HepG2 (cell line): ENCODE results near the gene HPCAL4. TPM values are rescaled to one million over a fixed set of nuclear protein-coding genes. Genes with fewer than 3 reads are reported as not detected.

ENCODE experiments used
- ATAC-seq: fragments of 200-7000 bp; cut with Tn5 transposase; 3 replicates; pipeline ENCODE4 v1.9.1; 2020; ENCODE audit warnings: mild to moderate bottlenecking, moderate library complexity
- BruUV-seq: library from RNA; stranded (reverse); fragments of 400-500 nt; replicated peaks from 2 replicates; lab custom pipeline; 2021; lab: Mats Ljungman, UMichigan
- CTCF ChIA-PET: fragments of 300-600 bp; formaldehyde crosslinking; extraction: SDS; loops from one replicate; lab custom pipeline; 2021; ENCODE audit warnings: low total read pairs, inconsistent platforms, low intra/inter-chr PET ratio; lab: Yijun Ruan, JAX
- POLR2A ChIA-PET: fragments of 350-600 bp; sonication (Branson Sonifier 250); formaldehyde crosslinking; loops from one replicate; lab custom pipeline; 2020; ENCODE audit warnings: antibody characterized with exemption, inconsistent platforms; lab: Yijun Ruan, JAX
- DNase-seq: peaks from one replicate; pipeline ENCODE4 v3.0.0-alpha.2; 2015; ENCODE audit warnings: low spot score
- FAIRE-seq: peaks from 3 replicates; lab custom pipeline; 2011; peaks lifted over from hg19 to GRCh38; lab: Jason Lieb, UNC
- H2AFZ ChIP-seq: one replicate; pipeline ENCODE4 v1.6.1; 2011; ENCODE audit warnings: low read length, inconsistent platforms
- H3K27ac ChIP-seq: fragments of 300-600 bp; 3 replicates; pipeline ENCODE4 v1.8.0; 2011; ENCODE audit warnings: mixed run types, mild to moderate bottlenecking, mixed read lengths, low read length, inconsistent platforms; ENCODE audit not compliant: insufficient read depth; ENCODE audit errors: extremely low read length
- H3K27me3 ChIP-seq, 2 experiments: fragments of 200-600 bp in 1 of 2; 2 replicates in 1 of 2; 3 replicates in 1 of 2; pipeline versions ENCODE4 v1.6.0 to v1.8.0; 2011; ENCODE audit warnings: low read length in 2 of 2, mild to moderate bottlenecking in 2 of 2, moderate library complexity in 2 of 2, inconsistent platforms in 1 of 2; ENCODE audit not compliant: insufficient read depth in 2 of 2, control insufficient read depth in 1 of 2
- H3K36me3 ChIP-seq, 2 experiments: fragments of 200-600 bp in 1 of 2; replicated peaks in 1 of 2; 2 replicates in 1 of 2; 3 replicates in 1 of 2; pipeline versions ENCODE4 v1.5.1 to v1.8.0; 2011; ENCODE audit warnings: low read length in 2 of 2, inconsistent platforms in 1 of 2; ENCODE audit not compliant: insufficient read depth in 2 of 2, control insufficient read depth in 1 of 2
- H3K4me1 ChIP-seq: 2 replicates; pipeline ENCODE4 v1.5.1; 2012; ENCODE audit warnings: low read length, inconsistent platforms; ENCODE audit not compliant: insufficient read depth
- H3K4me2 ChIP-seq: 2 replicates; pipeline ENCODE4 v1.6.0; 2011; ENCODE audit warnings: low read depth, low read length, inconsistent platforms
- H3K4me3 ChIP-seq, 3 experiments: fragments of 200-600 bp in 1 of 3; sonication (generic), shearing (Covaris generic) in 1 of 3; replicated peaks in 1 of 3; 2 replicates each; pipeline ENCODE4 v1.5.1; 2011 to 2016; ENCODE audit warnings: low read length in 3 of 3, inconsistent platforms in 2 of 3, low read depth in 2 of 3, mild to moderate bottlenecking in 2 of 3, control low read depth in 1 of 3, mixed read lengths in 1 of 3; ENCODE audit not compliant: insufficient read depth in 1 of 3
- H3K79me2 ChIP-seq: one replicate; pipeline ENCODE4 v1.6.1; 2011; ENCODE audit warnings: low read length, inconsistent platforms; ENCODE audit not compliant: insufficient read depth
- H3K9ac ChIP-seq: 2 replicates; pipeline ENCODE4 v1.6.0; 2011; ENCODE audit warnings: mild to moderate bottlenecking, low read depth, low read length, inconsistent platforms; ENCODE audit not compliant: insufficient read depth
- H3K9me3 ChIP-seq: 2 replicates; pipeline ENCODE4 v1.5.1; 2012; ENCODE audit warnings: mild to moderate bottlenecking, low read length
- H4K20me1 ChIP-seq: 2 replicates; pipeline ENCODE4 v1.6.0; 2011; ENCODE audit warnings: inconsistent platforms, mild to moderate bottlenecking, low read length, moderate library complexity; ENCODE audit not compliant: insufficient read depth
- ADNP ChIP-seq: sonication (generic); formaldehyde crosslinking; IDR thresholded peaks from 2 replicates; pipeline ENCODE4 v1.4.0; 2020; ENCODE audit warnings: missing genetic modification reagents
- BORCS8-MEF2B ChIP-seq: sonication (generic); formaldehyde crosslinking; IDR thresholded peaks from 2 replicates; pipeline ENCODE4 v1.8.0; 2022; ENCODE audit warnings: mild to moderate bottlenecking, missing genetic modification reagents
- HOXA3 ChIP-seq: sonication (generic); formaldehyde crosslinking; IDR thresholded peaks from 2 replicates; pipeline ENCODE4 v1.5.0; 2020; ENCODE audit warnings: missing genetic modification reagents
- PITX1 ChIP-seq: sonication (generic); formaldehyde crosslinking; IDR thresholded peaks from 2 replicates; pipeline ENCODE4 v1.5.1; 2020; ENCODE audit warnings: mild to moderate bottlenecking, missing genetic modification reagents
- RNF2 ChIP-seq: fragments of 450-650 bp; conservative IDR thresholded peaks from 2 replicates; pipeline ENCODE4 v1.6.1; 2016; ENCODE audit warnings: low read depth
- ZNF24 ChIP-seq: fragments of 450-650 bp; IDR thresholded peaks from 2 replicates; pipeline ENCODE4 v1.6.1; 2017; ENCODE audit warnings: antibody characterized with exemption, mild to moderate bottlenecking
- ZNF430 ChIP-seq: sonication (generic); formaldehyde crosslinking; IDR thresholded peaks from 2 replicates; pipeline ENCODE4 v1.9.0; 2021; ENCODE audit warnings: mild to moderate bottlenecking, missing genetic modification reagents
- ZNF724P ChIP-seq: sonication (generic); formaldehyde crosslinking; IDR thresholded peaks from 2 replicates; pipeline ENCODE4 v1.8.0; 2022; ENCODE audit warnings: missing genetic modification reagents, borderline replicate concordance
- ZNF792 ChIP-seq: IDR thresholded peaks from 2 replicates; pipeline ENCODE4 v1.6.1; 2016
- WGBS: methylation state at CpG from one replicate; pipeline ENCODE4 v1.1.6; 2017; ENCODE audit warnings: low lambda C conversion rate; 5-methylcytosine and 5-hydroxymethylcytosine counted together
- in situ Hi-C: cut with HindIII; loops from 2 replicates; pipeline ENCODE4 v1.10.0; 2017; ENCODE audit warnings: low pct_unique_long_range_greater_than_20kb; ENCODE audit not compliant: extremely low pct_ligation_motif_present
- intact Hi-C: fragments of 100-400 bp; cut with micrococcal nuclease; formaldehyde crosslinking; loops from one replicate; pipeline ENCODE4 v1.10.0; 2022; ENCODE audit not compliant: unreplicated experiment
- polyA plus RNA-seq, 8 experiments: library from polyadenylated mRNA; depleted of rRNA in 3 of 8; stranded (reverse) in 7 of 8; unstranded in 1 of 8; fragments of >200 nt; fragmentation: Illumina TruSeq in 4 of 8; extraction: Trizol in 4 of 8; gene quantifications; 2 replicates each; pipeline versions ENCODE4 v1.2.1 to v1.2.3, GENCODE V29; 2011 to 2016; ENCODE audit warnings: low read depth in 4 of 8, missing spikeins in 1 of 8, mixed read lengths in 1 of 8; ENCODE audit not compliant: insufficient read depth in 1 of 8
- total RNA-seq, 5 experiments: library from RNA; depleted of rRNA; stranded (reverse); fragments of >200 nt; fragmentation: Illumina TruSeq; extraction: Trizol; gene quantifications; 2 replicates each; pipeline ENCODE4 v1.2.3, GENCODE V29; 2016; ENCODE audit warnings: low read depth in 1 of 5
- TF ChIP-seq, protein P1 (sequence below): sonication (generic); formaldehyde crosslinking; IDR thresholded peaks from 2 replicates; pipeline ENCODE4 v1.5.1; 2020; ENCODE audit warnings: mild to moderate bottlenecking, moderate library complexity, missing genetic modification reagents

HPCAL4 gene
- total and polyA plus RNA-seq, 2 of the 13 experiments (the other 11 are each of a cell fraction or from before 2014, with no cell fraction given), result not detected

GRCh38 chr1:39722495-39722894, 31.3 kb upstream of the HPCAL4 start:
- 0% methylated on average over 2 of the region's 2 CpGs for WGBS
- BruUV-seq, result no TSS peak

DNA sequence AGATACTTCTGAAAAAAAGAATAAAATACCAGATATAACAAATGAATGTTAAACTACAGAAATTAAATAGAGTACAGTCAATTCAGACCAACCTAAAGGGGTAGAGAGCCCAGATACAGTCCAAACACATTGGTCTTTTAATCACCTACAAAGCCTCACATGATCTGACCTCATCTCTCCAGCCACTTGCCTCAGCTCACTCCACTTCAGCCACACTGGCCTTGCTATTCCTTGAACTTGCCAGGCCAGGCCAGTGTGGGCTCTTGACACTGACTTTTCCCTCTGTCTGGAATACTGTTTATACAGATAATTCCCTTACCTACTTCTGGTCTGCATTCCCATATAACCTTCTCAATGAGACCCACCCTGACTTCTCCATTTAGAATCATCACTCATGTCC, 30.4 kb upstream of the HPCAL4 start:
- intact Hi-C loops, result loop anchor here (5.0 kb wide), 1 partner anchor 49 kb away; the partner anchor contains the start of gene NT5C1A
- DNase-seq (no peak), ATAC-seq (no peak), FAIRE-seq (no peak)
- in situ Hi-C loops, result loop anchor here (10.0 kb wide), 1 partner anchor 117 kb away; no protein-coding TSS in a partner anchor
- Histone ChIP-seq H3K4me3 (no peak overlapping the region), H3K27me3 (peaks cover 0 to 7% of the 10 kb centered on the region in 2 experiments; a peak in 1 of 5 replicates), H3K9me3 (no peaks in the 10 kb centered on the region), H3K79me2 (no peaks in the 10 kb centered on the region), H3K9ac (no peak overlapping the region), H2AFZ (no peak overlapping the region), H3K4me2 (no peak overlapping the region), H4K20me1 (no peaks in the 10 kb centered on the region), H3K4me1 (no peaks in the 10 kb centered on the region)
- ChIA-PET POLR2A (no interaction called here), CTCF (no interaction called here)
- BruUV-seq, result no TSS peak
- TF ChIP-seq BORCS8-MEF2B, result no peak
- TF ChIP-seq, protein P1, sequence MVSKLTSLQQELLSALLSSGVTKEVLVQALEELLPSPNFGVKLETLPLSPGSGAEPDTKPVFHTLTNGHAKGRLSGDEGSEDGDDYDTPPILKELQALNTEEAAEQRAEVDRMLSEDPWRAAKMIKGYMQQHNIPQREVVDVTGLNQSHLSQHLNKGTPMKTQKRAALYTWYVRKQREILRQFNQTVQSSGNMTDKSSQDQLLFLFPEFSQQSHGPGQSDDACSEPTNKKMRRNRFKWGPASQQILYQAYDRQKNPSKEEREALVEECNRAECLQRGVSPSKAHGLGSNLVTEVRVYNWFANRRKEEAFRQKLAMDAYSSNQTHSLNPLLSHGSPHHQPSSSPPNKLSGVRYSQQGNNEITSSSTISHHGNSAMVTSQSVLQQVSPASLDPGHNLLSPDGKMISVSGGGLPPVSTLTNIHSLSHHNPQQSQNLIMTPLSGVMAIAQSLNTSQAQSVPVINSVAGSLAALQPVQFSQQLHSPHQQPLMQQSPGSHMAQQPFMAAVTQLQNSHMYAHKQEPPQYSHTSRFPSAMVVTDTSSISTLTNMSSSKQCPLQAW (CRISPR knock-in tag), result no peak
- TF ChIP-seq HOXA3 (CRISPR knock-in tag), result no peak
- TF ChIP-seq RNF2, result no peak
- TF ChIP-seq PITX1 (CRISPR knock-in tag), result no peak
- no peak for TF ChIP-seq ZNF724P (CRISPR knock-in tag)
- TF ChIP-seq, all 625 proteins: peak for 0
- H3K36me3 ChIP-seq, result no peaks in the 10 kb centered on the region
- no peak overlapping the region for H3K27ac ChIP-seq

More at GRCh38 chr1:39722495-39722894, 31.3 kb upstream of the HPCAL4 start:
- no peaks in the 10 kb centered on the region for H4K20me1 ChIP-seq
- CTCF ChIA-PET, result no interaction called here
- no peaks in the 10 kb centered on the region for H3K9me3 ChIP-seq
- no peak for TF ChIP-seq ZNF792
- no peak for TF ChIP-seq ADNP (CRISPR knock-in tag)
- peak; percentile 43; the same call in 1 of the 2 replicates for TF ChIP-seq ZNF24
- no peak for TF ChIP-seq ZNF430 (CRISPR knock-in tag)
- TF ChIP-seq, all 625 proteins: peak for 1
- Histone ChIP-seq H3K4me3 (no peak overlapping the region), H3K4me1 (no peaks in the 10 kb centered on the region), H3K36me3 (no peaks in the 10 kb centered on the region), H2AFZ (no peak overlapping the region), H3K79me2 (no peaks in the 10 kb centered on the region), H3K27me3 (peaks cover 0 to 7% of the 10 kb centered on the region in 2 experiments; a peak in 1 of 5 replicates), H3K4me2 (no peak overlapping the region), H3K9ac (no peak overlapping the region), H3K27ac (no peak overlapping the region)
- intact Hi-C loops (loop anchor here (5.0 kb wide), 1 partner anchor 50 kb away; the partner anchor contains the start of gene NT5C1A), in situ Hi-C loops (loop anchor here (10.0 kb wide), 1 partner anchor 118 kb away; no protein-coding TSS in a partner anchor)
- FAIRE-seq (no peak), ATAC-seq (no peak), DNase-seq (no peak)
- POLR2A ChIA-PET, result no interaction called here
